Brain microvascular endothelial cell (primary cell): ENCODE results near the gene YIPF4.
"Not testable (repeated sequence)": the region's sequence is repeated elsewhere in the genome, so short reads cannot be mapped to it uniquely, and the experiment has no call there.

Experiments
- DNase-seq: peaks from one replicate; pipeline ENCODE4 v3.0.0-alpha.2; 2020
- H3K27ac ChIP-seq: fragments of 250-450 bp; sonication (Bioruptor Pico); 2 replicates; pipeline ENCODE4 v1.5.1; 2020; ENCODE audit warnings: mild to moderate bottlenecking, moderate library complexity
- H3K27me3 ChIP-seq: fragments of 250-450 bp; sonication (Bioruptor Pico); replicated peaks from 2 replicates; pipeline ENCODE4 v1.5.1; 2020; ENCODE audit warnings: mild to moderate bottlenecking
- H3K36me3 ChIP-seq: fragments of 250-450 bp; sonication (Bioruptor Pico); replicated peaks from 2 replicates; pipeline ENCODE4 v1.5.1; 2020; ENCODE audit warnings: mild to moderate bottlenecking
- H3K4me3 ChIP-seq: 2 replicates; pipeline ENCODE4 v1.5.1; 2011; ENCODE audit warnings: low read depth, mild to moderate bottlenecking, control low read depth, low read length, moderate library complexity
- in situ Hi-C: cut with HindIII; loops from 2 replicates; pipeline ENCODE4 v1.10.0; 2017; ENCODE audit warnings: low sequenced_read_pairs, low pct_ligation_motif_present
- TF ChIP-seq, protein P1 (sequence below): IDR thresholded peaks from 2 replicates; pipeline ENCODE4 v1.5.1; 2011; ENCODE audit warnings: low read depth, mild to moderate bottlenecking, moderate library complexity, low read length, control low read depth, inconsistent platforms; ENCODE audit errors: missing control alignments

Gene YIPF4

GRCh38 chr2:32274289-32274688 is 3.4 kb upstream of the YIPF4 start:
- TF ChIP-seq, protein P1, sequence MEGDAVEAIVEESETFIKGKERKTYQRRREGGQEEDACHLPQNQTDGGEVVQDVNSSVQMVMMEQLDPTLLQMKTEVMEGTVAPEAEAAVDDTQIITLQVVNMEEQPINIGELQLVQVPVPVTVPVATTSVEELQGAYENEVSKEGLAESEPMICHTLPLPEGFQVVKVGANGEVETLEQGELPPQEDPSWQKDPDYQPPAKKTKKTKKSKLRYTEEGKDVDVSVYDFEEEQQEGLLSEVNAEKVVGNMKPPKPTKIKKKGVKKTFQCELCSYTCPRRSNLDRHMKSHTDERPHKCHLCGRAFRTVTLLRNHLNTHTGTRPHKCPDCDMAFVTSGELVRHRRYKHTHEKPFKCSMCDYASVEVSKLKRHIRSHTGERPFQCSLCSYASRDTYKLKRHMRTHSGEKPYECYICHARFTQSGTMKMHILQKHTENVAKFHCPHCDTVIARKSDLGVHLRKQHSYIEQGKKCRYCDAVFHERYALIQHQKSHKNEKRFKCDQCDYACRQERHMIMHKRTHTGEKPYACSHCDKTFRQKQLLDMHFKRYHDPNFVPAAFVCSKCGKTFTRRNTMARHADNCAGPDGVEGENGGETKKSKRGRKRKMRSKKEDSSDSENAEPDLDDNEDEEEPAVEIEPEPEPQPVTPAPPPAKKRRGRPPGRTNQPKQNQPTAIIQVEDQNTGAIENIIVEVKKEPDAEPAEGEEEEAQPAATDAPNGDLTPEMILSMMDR, result no peak
- DNase-seq, result no peak
- in situ Hi-C loops, result no loop called here
- no peaks in the 10 kb centered on the region for H3K27me3 ChIP-seq
- no peak overlapping the region for H3K27ac ChIP-seq
- H3K4me3 ChIP-seq, result no peak overlapping the region
- H3K36me3 ChIP-seq, result no peaks in the 10 kb centered on the region

GRCh38 chr2:32275790-32276189 is 1.9 kb upstream of the YIPF4 start:
- DNase-seq, in situ Hi-C loops: not testable (repeated sequence)

GRCh38 chr2:32277363-32277673 is 386 bp upstream of the YIPF4 start:
- TF ChIP-seq, protein P1, result no peak
- in situ Hi-C loops, result no loop called here
- peaks cover under 1% of the 10 kb centered on the region for H3K36me3 ChIP-seq

More at GRCh38 chr2:32275790-32276189, 1.9 kb upstream of the YIPF4 start:
- H3K4me3 ChIP-seq, H3K27me3 ChIP-seq, H3K27ac ChIP-seq, H3K36me3 ChIP-seq: not testable (repeated sequence)

GRCh38 chr2:32278478-32278853 is 762 bp downstream of the YIPF4 start:
- TF ChIP-seq, protein P1, result no peak
- peak overlapping the region; percentile 99 for H3K4me3 ChIP-seq
- peak overlapping the region; percentile 74 for H3K27ac ChIP-seq
- no peaks in the 10 kb centered on the region for H3K27me3 ChIP-seq
- in situ Hi-C loops, result no loop called here
- no peak for DNase-seq
- peaks cover 4% of the 10 kb centered on the region for H3K36me3 ChIP-seq

More at GRCh38 chr2:32277363-32277673, 386 bp upstream of the YIPF4 start:
- H3K4me3 ChIP-seq, result peak overlapping the region; percentile 99
- DNase-seq, result no peak
- no peaks in the 10 kb centered on the region for H3K27me3 ChIP-seq
- H3K27ac ChIP-seq, result peak overlapping the region; percentile 74

DNA sequence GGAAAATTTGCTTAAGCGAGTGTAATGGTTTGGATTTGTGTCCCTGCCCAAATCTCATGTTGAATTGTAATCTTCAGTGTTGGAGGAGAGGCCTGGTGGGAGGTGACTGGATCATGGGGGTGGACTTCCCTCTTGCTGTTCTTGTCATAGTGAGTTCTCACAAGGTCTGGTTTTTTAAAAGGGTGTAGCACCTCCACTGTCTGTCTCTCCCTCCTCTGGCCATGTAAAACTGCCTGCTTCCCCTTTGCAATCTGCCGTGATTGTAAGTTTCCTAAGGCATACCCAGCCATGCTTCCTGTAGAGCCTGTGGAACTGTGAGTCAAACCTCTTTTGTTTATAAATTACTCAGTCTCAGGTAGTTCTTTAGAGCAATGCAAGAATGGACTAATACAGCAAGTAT is 6.6 kb downstream of the YIPF4 start:
- in situ Hi-C loops, result no loop called here
- H3K27ac ChIP-seq, result no peak overlapping the region
- TF ChIP-seq, protein P1, result no peak
- H3K27me3 ChIP-seq, result no peaks in the 10 kb centered on the region
- H3K36me3 ChIP-seq, result peaks cover 4% of the 10 kb centered on the region
- no peak overlapping the region for H3K4me3 ChIP-seq
- DNase-seq, result no peak

- DNase-seq, result no peak
- in situ Hi-C loops, result no loop called here
- Histone ChIP-seq H3K27ac (peak overlapping the region; percentile 32), H3K36me3 (peaks cover 3% of the 10 kb centered on the region), H3K4me3 (no peak overlapping the region), H3K27me3 (no peaks in the 10 kb centered on the region)
- TF ChIP-seq, protein P1, result no peak
These were observed 11.7 kb downstream of the YIPF4 start for GRCh38 chr2:32289165-32289999.
